Measurements from ENCODE around the gene POSTN.
A peak's percentile ranks its signal among the peaks of the same experiment; 100 is the strongest.

POSTN gene

DNA sequence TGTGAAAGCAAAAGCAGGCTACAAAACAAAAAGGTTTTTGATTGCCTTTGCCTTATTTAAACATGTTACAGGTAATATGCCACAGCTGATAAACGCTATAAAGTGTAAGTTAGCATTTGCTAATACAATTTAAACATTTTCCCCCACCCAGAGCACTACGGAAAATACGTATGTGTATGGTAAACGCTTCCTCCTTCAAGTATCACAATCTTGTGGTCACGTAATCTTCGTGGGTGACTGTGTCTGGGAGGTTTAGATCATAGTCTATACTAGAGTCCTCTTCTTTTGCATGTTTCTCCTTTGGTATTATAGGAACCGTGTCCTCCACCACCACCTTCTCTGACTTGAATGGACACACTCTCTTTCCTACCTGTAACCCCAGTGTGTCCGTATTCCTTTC lies 38.1 kb upstream of the POSTN start:
- H3K4me3 ChIP-seq (ENCODE audit: low read depth, low read length), result no peak overlapping the region
- TF ChIP-seq, protein P1, sequence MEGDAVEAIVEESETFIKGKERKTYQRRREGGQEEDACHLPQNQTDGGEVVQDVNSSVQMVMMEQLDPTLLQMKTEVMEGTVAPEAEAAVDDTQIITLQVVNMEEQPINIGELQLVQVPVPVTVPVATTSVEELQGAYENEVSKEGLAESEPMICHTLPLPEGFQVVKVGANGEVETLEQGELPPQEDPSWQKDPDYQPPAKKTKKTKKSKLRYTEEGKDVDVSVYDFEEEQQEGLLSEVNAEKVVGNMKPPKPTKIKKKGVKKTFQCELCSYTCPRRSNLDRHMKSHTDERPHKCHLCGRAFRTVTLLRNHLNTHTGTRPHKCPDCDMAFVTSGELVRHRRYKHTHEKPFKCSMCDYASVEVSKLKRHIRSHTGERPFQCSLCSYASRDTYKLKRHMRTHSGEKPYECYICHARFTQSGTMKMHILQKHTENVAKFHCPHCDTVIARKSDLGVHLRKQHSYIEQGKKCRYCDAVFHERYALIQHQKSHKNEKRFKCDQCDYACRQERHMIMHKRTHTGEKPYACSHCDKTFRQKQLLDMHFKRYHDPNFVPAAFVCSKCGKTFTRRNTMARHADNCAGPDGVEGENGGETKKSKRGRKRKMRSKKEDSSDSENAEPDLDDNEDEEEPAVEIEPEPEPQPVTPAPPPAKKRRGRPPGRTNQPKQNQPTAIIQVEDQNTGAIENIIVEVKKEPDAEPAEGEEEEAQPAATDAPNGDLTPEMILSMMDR (IDR thresholded peaks at IDR 0.05; ENCODE audit: control insufficient read depth, extremely low read depth, insufficient read depth), result no peak
- no peak for DNase-seq (ENCODE audit: low read depth)

DNA sequence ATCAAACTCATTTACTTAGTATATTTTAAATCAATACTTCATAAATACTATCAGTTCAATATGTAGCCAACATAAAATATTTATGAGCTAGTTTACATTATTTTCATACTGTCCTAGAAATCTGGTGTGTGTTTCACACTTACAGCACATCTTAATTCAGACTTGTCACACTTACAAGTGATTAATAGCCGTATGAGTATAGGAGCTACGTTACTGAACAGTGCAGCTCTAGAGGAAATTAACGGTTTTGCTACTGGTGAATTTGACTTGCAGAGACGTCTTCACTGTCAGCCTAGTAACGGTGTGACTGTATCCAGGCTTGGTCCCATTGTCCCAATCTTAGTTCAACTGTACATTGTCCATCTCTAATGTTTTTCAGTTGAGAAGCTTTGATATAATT lies 33.7 kb upstream of the POSTN start:
- DNase-seq (ENCODE audit: low read depth), result no peak
- no peak overlapping the region for H3K4me3 ChIP-seq (ENCODE audit: low read depth, low read length)
- TF ChIP-seq, protein P1 (IDR thresholded peaks at IDR 0.05; ENCODE audit: control insufficient read depth, extremely low read depth, insufficient read depth), result no peak

DNA sequence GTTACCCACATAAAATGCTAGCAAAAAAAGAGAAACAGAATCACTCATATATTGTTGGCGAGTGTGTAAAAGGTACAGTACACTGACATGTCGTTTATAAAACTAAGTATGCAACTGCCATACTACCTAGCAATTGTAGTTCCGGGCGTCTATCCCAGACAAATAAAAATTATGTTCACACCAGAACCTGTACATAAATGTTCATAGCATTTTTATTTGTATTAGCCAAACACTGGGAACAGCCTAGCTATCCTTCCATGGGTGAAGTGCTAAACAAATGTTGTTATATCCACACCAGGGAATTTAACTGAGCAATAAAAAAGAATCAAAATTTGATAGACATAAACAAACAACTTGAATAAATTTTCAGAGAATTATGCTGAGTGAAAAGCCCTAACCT lies 28.9 kb upstream of the POSTN start:
- no peak overlapping the region for H3K4me3 ChIP-seq (ENCODE audit: low read depth, low read length)
- DNase-seq (ENCODE audit: low read depth), result peak; percentile 92
- TF ChIP-seq, protein P1 (IDR thresholded peaks at IDR 0.05; ENCODE audit: control insufficient read depth, extremely low read depth, insufficient read depth), result no peak

DNA sequence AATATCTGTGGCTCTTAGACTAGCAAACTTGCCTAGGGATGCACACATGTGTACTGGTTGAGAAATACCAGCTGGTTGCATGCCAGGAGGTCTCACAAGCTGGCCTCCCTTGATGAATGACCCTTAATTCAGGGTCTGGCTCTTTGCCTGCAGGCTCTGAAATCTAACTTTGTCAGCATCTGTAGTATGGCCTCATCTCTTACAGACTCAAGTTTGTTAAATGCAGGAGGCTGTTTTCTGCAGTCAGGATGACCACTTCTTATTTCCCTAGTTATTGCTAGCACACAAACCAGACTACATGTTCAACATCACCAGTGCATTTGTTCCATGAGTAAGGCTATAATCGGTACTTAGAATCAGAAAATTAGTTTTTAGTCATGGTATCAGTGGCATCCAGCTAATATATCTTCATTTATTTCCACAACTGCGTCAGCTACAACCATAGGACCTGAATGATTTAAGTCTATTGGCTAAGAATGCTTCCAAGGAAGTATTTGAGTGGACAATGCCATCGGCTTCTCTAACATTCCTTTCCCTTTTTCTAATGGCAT lies 23.3 kb upstream of the POSTN start:
- TF ChIP-seq, protein P1 (IDR thresholded peaks at IDR 0.05; ENCODE audit: control insufficient read depth, extremely low read depth, insufficient read depth), result no peak
- no peak for DNase-seq (ENCODE audit: low read depth)
- no peak overlapping the region for H3K4me3 ChIP-seq (ENCODE audit: low read depth, low read length)

DNA sequence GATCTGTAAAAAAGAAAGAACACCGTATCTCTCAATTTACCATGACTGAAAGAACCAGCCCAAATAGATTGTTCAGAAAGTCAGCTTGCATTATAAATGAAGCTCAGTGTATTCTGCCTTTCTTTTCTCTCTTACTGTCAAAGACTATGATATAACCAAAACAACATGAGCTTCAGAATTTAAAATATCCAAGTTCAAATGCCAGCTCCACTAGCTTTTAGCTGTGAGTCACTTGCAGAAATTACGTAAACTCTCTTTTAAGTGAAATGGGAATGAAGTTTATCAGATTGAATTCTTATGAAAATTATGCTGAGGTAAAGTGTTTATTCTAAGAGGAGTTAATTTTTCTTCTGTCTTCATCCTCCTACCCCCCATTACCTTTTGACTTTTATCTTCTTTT lies 20.0 kb upstream of the POSTN start:
- TF ChIP-seq, protein P1 (IDR thresholded peaks at IDR 0.05; ENCODE audit: control insufficient read depth, extremely low read depth, insufficient read depth), result no peak
- DNase-seq (ENCODE audit: low read depth), result no peak
- no peak overlapping the region for H3K4me3 ChIP-seq (ENCODE audit: low read depth, low read length)

DNA sequence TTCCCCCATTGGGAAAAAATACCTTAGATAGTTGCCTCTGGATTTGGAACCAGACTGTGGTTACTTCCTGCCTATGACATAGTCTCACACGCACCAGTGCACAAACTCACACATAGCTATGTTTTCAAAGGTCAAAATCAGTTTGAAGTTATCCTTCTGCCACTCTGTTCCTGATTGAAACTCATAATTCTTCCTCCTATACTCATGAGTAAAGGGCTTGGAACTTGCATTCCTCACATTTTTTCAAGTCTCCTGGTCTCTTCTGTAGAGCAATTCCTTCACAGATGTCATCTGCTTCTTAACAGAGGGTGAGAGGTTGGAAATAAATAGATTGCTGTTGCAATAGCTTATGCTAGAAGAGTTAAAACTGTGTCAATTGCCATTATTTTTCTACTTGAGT lies 18.6 kb upstream of the POSTN start:
- TF ChIP-seq, protein P1 (IDR thresholded peaks at IDR 0.05; ENCODE audit: control insufficient read depth, extremely low read depth, insufficient read depth), result no peak
- DNase-seq (ENCODE audit: low read depth), result no peak
- no peak overlapping the region for H3K4me3 ChIP-seq (ENCODE audit: low read depth, low read length)

DNA sequence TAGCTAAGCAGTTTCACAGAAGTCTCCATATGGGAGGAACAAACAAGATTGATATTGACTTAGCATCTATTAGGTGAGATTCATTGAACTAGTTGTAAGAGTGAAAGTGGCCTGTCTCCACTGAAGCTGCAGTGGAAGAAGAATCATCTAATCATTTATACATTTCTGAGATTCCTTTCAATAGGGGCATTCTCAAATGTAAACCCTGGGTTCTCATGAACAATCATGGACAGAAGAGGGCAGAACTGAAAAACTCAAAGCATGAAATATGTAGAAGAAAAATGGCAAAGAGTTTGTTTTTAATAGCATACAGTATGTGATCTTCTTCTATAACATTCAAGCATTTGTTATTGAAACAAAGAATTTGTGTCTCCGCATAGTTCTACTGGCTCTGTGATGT lies 17.6 kb upstream of the POSTN start:
- TF ChIP-seq, protein P1 (IDR thresholded peaks at IDR 0.05; ENCODE audit: control insufficient read depth, extremely low read depth, insufficient read depth), result no peak
- no peak for DNase-seq (ENCODE audit: low read depth)
- no peak overlapping the region for H3K4me3 ChIP-seq (ENCODE audit: low read depth, low read length)
